ENCODE results near the gene MYO1C.
"Not testable (repeated sequence)": the region's sequence is repeated elsewhere in the genome, so short reads cannot be mapped to it uniquely, and the experiment has no call there.

The MYO1C gene

GRCh38 chr17:1509290-1509881 is 16.9 kb upstream of the MYO1C start:
- DNase-seq (ENCODE audit: low read depth in 2 of 2), result no peak

- not testable (repeated sequence) for DNase-seq (ENCODE audit: low read depth in 2 of 2)
Measured at GRCh38 chr17:1508709-1509108, 16.2 kb upstream of the MYO1C start.

DNA sequence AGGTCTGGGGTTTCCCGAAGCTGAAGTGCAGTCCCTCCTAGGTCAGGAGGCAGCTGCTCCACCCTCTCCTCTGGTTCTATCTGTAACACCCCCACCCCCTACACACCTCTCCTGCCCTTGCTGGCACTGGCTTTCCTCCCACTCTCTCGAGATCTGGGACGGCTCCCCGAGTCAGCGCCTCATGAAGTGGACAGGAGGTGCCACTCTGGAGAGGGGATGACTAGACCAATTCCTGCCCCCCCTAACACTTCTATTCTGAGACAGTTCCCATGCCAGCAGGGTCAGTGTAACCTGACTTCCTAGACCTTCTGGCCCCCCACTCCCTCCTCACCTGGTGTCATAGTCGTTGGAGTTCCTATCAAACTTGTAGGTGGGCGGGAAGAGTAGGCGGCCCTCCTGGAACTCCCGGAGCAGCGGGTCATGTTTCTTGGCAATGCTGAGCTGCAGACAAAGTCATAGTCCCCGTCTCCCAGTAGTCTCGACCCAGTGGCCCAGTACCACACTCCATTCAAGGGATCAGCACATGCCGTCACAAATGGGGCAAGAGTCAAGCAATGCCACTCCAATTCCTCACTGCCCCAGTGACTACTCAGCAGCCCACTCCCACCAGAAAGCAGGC is 14.3 kb upstream of the MYO1C start:
- DNase-seq (ENCODE audit: low read depth in 2 of 2), result no peak

DNA sequence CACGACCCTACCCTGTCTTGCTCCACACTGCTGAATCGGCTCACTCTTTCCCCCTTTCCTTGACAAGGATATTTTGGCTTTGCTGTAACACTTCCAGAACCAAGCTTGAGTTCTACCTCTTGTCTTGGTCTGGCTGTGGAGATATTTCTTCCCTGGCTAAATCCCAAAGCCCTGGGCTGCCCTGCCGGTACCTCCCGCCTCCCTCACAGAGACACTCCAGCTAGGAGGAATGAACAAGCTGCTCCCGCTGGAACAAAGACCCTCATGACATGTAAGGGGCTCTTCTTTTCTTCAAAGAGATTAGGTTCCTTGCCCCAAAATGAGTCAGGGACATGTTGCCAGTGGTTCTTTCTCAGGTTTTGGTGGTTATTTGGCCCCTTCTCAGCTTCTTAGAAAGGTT is 13.1 kb upstream of the MYO1C start:
- no peak for DNase-seq (ENCODE audit: low read depth in 2 of 2)

DNA sequence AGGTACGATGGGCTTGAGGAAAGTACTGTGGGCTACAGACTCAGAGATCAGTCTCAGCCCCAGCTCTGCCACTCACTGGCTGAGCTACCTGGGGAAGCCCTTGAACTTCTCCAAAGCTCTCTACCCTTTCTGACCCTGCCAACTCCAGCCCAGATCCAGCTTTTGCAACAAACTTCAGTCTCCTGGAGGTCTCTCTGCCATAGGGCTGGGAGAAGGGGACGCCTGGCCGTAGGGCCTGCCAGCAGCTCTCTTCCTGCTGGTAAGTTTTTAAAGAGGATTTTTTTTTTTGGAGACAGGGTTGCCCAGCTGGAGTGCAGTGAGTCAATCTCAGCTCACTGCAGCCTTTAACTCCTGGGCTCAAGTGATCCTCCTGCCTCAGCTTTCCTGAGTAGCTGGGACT is 12.4 kb upstream of the MYO1C start:
- DNase-seq (ENCODE audit: low read depth in 2 of 2), result no peak

DNA sequence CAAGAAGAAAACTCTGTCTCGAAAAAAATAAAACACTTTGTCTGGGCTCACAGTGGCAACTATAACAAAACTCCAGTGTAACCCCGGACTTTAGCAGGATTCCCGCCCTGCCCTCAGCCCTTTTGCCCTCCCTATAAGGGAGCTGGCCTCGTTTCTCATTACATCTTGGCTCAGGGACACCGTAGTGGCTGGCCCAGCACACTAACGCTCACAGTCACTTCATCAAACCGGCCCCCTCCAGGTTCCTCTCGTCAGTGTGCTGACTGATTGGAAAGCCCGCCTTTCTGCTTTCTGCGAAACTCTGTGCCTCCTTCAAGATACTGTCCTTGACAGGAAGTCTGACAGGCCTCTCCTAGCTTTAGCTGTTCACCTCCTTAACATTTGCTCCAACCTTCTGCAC is 11.2 kb upstream of the MYO1C start:
- no peak for DNase-seq (ENCODE audit: low read depth in 2 of 2)

DNA sequence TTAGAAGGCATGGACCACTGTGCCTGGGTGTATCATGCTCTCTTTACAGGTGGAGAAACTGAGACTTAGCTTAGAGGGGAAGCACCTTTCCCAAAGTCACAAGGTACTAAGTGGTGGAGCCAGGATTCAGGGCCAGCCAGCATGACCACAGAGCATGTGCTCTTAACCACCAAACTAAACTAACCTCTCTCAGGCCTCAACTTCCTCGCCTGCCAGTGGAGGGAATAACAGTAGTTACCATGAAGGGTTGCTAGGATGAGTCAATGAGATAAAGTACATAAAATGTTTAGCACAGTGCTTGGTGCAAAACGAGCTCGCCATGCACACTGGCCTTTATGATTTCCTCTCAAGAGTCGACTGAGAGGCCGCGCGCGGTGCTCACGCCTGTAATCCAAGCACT is 6.4 kb upstream of the MYO1C start:
- no peak for DNase-seq (ENCODE audit: low read depth in 2 of 2)

- no peak for DNase-seq (ENCODE audit: low read depth in 2 of 2)
Measured at GRCh38 chr17:1498233-1498632, 5.7 kb upstream of the MYO1C start.

- DNase-seq (ENCODE audit: low read depth in 2 of 2), result no peak
Measured at GRCh38 chr17:1497831-1498230, 5.3 kb upstream of the MYO1C start.

DNA sequence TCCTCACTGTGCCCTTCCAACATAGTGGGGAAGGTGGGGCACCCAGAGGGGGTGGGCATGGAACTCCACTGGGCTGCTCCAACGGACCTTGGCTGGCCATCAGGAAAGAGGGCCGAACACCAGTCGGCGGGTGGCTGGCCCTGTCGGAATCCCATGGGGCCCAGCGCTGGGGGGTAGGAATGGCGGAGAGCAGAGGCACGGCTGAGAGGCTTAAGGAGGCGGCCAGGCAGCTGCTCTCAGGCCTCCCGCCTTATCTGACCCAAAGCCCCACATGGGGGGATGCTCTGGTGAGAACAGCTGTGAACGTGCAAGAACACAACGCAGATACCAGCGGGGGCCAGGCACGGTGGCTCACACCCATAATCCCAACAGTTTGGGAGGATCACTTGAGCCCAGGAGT is 4.4 kb upstream of the MYO1C start:
- no peak for DNase-seq (ENCODE audit: low read depth in 2 of 2)

GRCh38 chr17:1495265-1495989 is 2.9 kb upstream of the MYO1C start:
- no peak for DNase-seq (ENCODE audit: low read depth in 2 of 2)

GRCh38 chr17:1494736-1495253 is 2.3 kb upstream of the MYO1C start:
- DNase-seq (ENCODE audit: low read depth in 2 of 2), result no peak

- DNase-seq (ENCODE audit: low read depth in 2 of 2), result no peak
Measured at GRCh38 chr17:1494203-1494602, 1.7 kb upstream of the MYO1C start.

- no peak for DNase-seq (ENCODE audit: low read depth in 2 of 2)
Measured at GRCh38 chr17:1493291-1493980, 950 bp upstream of the MYO1C start.

DNA sequence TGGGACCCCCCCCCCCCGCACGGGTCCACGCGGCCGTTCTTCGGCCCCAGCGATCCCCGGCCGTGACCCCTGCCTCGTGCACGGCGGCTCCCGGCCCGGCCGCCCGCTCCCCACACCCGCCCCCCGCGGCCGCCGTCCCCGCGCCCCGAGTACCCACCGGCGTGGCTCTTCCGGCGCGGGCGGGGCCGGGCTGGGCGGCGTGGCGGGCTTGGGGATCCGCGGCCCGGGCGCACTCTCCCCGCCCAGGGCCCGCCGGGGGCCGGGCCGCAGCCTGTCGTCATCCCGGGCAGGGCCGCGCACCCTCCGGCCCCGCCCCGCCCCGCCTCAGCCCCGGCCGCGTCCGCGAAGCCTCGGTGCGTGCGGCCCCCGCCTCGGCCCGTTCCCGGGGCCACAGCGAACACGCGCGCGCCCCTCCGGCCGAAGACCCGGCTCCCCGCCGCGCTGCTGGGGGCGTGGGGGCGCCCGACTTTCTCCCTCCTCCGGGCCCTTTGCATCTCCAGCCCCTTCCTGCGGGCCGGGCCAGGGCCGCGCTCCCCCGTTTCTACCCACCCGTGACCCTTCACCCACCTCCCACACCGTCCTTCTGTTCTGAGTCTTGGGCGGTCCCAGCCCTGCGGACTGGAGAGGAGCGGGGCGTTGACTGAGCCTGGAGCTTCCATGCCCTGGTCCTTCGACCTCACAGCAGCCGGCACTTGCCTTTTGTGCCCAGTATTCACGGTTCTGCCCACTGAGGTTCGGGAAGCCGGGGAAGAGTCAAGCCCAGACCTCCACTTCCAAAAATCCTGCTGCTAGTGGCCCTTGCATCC is 840 bp downstream of the MYO1C start:
- no peak for DNase-seq (ENCODE audit: low read depth in 2 of 2)

- peak in 1 of 2 donors; percentile 37 for DNase-seq (ENCODE audit: low read depth in 2 of 2)
Measured at GRCh38 chr17:1490643-1491442, 1.6 kb downstream of the MYO1C start.

DNA sequence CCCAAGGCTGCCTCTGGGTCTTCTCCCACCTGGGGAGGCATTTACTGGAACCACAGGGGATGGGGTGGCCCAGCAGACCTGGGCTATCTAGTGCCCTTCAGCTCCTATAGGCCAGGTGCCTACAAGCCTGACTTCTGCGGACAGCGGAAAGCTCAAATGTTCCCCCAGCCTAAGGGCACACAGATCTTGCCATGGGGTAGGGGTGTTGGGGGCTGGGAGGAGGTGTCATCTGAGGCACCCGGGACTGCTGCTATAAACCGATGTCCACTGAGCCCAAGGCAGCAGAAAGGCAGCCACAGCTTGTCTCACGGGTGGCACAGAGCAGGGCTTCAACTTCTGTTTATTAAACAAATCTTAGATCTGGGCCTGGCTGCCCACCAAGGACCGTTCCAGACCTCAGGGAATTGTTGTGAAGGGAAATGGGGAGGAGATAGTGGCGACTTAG is 3.6 kb downstream of the MYO1C start:
- DNase-seq (ENCODE audit: low read depth in 2 of 2), result no peak

DNA sequence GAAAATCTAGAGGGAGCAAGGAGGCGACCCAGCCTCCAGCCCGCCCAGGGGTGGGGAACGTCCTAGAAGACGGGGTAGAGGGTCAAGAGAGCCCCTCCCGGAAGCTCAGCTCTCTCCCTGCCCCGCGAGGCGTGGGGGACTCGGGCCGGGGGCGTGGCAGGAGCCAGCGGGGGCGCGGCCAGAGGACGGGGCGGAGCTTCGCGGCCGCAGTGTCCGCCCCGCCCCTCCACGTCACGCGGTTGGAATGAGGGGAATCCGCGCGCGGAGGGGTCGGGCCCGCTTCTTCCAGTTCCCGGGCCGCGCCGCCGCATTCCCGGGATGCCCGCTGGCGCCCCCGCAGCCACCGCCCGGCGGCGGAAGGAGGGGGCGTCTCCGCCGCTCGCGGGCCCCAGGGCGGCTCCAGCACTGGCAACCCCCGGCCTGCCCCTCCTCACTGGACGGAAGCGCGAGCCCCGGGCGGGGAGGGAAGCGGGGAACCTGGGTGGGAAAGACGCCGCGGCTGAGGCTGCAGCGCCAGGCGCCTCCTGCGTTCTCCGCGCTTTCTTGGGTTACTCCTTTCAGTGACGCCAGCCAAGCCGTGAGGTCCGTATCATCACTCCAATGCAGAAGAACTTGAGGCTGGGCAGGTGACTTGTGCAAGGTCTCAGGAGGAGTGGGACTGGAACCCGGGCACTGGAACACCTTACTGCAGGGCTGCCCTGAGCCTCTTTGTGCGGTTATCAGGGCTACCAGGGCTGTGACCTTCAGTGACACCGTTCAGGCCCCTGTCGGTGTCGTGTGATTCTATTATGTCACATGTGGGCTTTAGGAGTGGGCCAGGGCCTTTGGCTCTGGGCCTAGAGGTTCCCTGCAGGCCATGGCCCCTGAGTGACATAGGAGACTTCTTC is 4.3 kb downstream of the MYO1C start:
- DNase-seq (ENCODE audit: low read depth in 2 of 2), result peak; percentile 54 to 56

DNA sequence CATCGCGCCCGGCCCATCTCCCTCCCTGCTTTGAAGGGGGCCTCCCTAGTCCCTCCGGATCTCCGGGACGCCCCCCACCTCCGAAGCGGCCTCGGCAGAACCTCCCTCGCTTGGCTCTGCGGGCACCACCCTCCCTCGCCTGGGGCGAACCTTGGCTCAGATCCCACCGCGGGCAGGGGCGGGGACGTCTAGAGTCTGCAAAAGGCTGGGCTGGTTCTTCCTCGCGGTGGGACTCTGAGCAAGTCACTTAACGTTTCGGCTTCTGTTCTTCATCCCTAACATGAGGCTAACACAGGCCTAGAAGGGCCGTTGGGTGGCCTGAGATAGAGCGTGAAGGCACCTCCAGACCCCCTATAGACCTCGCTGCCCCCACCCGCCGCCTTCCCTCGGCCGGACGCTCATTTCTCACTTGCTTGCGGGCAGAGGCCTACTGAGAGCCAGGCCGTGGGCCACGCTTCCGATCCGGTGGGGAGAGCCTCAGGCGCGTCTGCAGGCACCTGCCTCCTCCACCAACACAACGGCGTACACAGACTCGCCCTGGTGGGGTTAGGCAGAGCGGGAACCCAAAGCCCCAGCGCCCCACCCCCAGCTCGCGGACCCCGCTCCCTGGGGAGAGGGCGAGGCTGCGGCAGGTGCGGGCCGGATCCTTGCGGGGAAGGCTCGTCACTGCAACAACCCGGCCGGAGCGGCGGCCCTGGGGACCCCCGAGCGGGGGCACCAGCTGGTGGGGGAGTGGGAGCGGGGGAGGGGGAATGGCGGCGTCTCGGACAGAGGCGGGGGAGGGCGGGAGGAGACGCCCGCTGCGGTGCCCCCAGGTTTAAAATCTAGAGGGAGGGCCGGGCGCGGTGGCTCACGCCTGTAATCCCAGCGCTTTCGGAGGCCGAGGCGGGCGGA is 5.4 kb downstream of the MYO1C start:
- DNase-seq (ENCODE audit: low read depth in 2 of 2), result peak; percentile 48 to 58

Measured in stimulated activated CD8-positive, alpha-beta memory T cell treated with anti-CD3 and anti-CD28 coated beads, Interleukin-7, amount 100 ng/mL, for 1 hour (primary cell).